Stimulated activated CD4-positive, alpha-beta T cell treated with anti-CD3 and anti-CD28 coated beads, Interleukin-2, amount 100 ng/mL, for 4 hours (primary cell): ENCODE results near the gene RPS16.
"Not testable (repeated sequence)": the region's sequence is repeated elsewhere in the genome, so short reads cannot be mapped to it uniquely, and the experiment has no call there.

Experiments used
- DNase-seq: peaks from one replicate; pipeline ENCODE4 v3.0.0-alpha.2; 2020; ENCODE audit warnings: low read depth

RPS16 gene

GRCh38 chr19:39435499-39436349 is at the start of gene RPS16:
TSS of gene RPS16 (minus strand) at chr19:39435949. CDS start at chr19:39435895, 54 bp downstream.
- peak; percentile 99 for DNase-seq

- DNase-seq = no peak
Measured at GRCh38 chr19:39483141-39483540, 47.4 kb upstream of the RPS16 start.

- no peak for DNase-seq
Measured at GRCh38 chr19:39481676-39482075, 45.9 kb upstream of the RPS16 start.

GRCh38 chr19:39481229-39481545 is 45.4 kb upstream of the RPS16 start:
- no peak for DNase-seq

- peak; percentile 97 for DNase-seq
Measured at GRCh38 chr19:39480337-39481228, 44.8 kb upstream of the RPS16 start, which contains the start of gene TIMM50. TSS of gene TIMM50 (plus strand) at chr19:39480838. CDS start at chr19:39480854, 16 bp downstream.

GRCh38 chr19:39479916-39480315 is 44.2 kb upstream of the RPS16 start:
- no peak for DNase-seq

- not testable (repeated sequence) for DNase-seq
Measured at GRCh38 chr19:39479319-39479801, 43.6 kb upstream of the RPS16 start.

DNA sequence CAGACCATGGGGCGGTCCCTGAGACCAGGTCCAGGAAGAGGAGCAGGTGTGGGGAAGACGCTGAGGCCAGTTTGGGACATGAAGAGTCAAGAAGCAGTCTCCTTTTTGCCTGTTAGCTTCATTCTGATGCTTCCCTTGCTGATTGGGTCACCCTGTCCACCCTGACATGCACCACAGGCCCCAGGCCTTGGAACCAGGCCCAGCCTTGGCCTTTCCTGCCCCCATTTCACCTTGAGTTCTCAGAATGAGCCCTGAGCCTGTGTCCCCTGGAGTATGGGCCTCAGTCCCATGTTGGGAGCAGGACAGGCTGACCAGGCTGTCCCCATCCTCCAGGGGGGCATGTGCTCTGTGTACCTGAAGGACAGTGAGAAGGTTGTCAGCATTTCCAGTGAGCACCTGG is 40.0 kb upstream of the RPS16 start:
- DNase-seq = no peak

DNA sequence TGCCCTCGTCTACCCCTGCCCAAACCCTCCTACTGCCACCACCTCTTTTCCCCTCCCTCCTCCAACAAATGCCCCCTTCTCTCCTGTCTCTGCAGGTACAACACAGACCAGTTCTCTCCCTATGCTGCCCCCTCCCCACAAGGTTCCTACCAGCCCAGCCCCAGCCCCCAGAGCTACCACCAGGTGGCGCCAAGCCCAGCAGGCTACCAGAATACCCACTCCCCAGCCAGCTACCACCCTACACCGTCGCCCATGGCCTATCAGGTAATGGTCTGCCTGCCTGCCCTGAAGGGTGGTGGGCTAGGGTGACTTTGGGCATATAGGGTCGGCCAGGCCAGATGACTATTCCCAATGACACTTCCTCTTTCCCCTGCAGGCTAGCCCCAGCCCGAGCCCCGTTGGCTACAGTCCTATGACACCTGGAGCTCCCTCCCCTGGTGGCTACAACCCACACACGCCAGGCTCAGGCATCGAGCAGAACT is 38.4 kb upstream of the RPS16 start:
- DNase-seq = peak; percentile 60

DNA sequence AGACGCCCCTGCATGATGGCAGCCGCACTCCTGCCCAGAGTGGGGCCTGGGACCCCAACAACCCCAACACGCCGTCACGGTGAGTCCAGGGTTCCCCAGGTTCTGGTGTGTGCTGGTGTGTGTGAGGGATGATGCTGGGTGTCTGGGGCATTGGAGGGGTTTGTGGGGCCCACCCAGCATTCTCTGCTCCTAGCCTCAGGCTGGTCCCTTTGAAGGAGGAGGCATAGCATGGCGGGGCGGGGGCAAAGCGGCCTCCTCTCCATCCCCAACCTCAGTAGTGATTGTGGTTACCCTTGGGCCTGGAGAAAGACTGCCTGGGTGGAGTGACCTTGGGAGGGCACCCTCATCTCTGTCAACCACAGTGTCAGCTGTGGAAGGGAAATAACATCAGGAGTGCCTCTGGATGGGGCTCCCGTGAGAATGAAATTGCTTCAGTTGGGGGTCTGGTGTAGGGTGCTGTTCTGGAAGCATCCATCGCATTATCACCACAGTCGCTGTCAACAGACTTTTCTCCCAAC is 37.8 kb upstream of the RPS16 start:
- DNase-seq = no peak

- DNase-seq = no peak
Measured at GRCh38 chr19:39472746-39473442, 37.1 kb upstream of the RPS16 start.

DNA sequence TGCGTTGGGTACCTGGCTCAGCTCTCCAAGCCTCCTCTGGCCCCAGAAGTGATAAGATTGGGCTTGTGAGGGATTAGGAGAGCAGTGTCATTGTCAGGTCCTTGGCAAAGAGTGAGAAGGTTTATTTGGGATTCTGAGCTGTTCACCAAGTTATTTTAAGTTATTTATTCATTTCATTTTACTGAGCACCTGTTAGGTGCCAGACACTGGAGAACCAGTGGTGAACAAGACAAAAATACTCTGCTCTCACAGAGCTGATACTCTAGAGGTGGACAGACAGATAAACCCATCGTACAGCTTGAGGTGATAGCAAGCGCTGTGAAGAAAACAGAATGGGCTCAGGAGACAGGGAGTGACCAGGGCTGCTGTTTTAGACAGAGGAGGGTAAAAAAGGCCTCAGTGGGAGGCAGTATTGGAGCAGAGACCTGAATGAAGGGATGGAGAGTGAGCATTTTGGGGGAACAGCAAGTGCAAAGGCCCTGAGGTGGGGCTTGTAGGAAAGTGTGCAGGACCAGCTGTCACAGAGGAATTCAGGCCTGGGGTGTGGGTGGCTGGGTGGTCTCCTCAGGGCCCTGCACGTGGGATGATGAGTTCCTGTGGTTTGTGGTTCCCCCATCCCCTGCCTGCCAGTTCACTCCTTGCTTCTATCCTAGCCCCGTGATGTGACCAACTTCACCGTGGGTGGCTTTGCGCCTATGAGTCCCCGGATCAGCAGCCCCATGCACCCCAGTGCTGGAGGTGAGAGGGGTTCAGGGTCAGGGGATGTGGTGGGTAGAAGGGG is 36.2 kb upstream of the RPS16 start:
- DNase-seq = no peak

DNA sequence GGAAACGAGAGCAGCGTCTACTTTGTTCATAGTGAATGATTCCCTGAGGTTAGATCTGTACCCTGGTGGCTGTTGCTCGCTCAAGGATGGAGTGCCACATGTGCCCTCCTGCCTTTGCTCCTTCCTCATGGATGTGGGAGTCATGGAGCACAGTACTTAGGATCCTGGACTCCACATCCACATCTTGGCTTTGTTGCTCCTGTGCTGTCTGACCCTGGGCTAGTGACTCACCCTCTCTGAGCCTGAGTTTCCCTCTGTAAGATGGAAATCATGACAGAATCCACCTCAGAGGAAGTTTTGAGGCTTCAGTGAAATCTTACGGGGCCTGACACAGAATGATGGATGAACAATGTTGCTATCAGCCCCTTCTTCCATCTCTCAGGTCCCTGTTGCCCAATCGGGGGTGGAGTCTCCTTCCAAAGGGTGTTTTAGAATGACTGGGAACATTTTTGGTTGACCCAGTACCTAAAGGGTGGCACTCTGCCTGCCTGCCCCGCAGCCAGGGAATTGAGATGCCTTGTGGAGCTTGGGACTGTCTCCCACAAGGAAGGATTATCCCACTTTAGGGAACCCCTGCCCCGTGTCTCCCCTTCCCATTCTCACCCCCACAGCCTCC is 35.1 kb upstream of the RPS16 start:
- no peak for DNase-seq

GRCh38 chr19:39469567-39469966 is 33.8 kb upstream of the RPS16 start:
- DNase-seq = no peak

GRCh38 chr19:39469036-39469435 is 33.3 kb upstream of the RPS16 start:
- DNase-seq = no peak

DNA sequence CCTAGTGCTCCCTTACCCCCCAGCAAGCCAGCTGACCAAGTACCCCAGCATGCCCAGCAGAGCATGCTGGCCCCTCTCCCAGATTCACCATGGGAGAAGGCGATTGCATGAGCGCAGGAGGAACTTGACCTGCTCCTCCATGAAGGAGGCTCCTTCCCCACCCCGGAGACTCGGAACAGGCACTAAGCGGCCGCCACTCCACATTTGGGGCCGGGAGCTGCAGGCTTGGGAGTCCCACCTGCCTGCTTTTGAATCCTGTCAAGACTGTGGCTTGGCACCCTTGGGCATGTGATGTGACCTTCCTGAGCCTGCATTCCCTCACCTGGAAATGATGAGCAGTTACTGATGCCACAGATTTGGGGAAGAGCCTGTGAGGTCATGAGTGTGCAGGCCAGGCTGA is 32.2 kb upstream of the RPS16 start:
- DNase-seq = no peak

DNA sequence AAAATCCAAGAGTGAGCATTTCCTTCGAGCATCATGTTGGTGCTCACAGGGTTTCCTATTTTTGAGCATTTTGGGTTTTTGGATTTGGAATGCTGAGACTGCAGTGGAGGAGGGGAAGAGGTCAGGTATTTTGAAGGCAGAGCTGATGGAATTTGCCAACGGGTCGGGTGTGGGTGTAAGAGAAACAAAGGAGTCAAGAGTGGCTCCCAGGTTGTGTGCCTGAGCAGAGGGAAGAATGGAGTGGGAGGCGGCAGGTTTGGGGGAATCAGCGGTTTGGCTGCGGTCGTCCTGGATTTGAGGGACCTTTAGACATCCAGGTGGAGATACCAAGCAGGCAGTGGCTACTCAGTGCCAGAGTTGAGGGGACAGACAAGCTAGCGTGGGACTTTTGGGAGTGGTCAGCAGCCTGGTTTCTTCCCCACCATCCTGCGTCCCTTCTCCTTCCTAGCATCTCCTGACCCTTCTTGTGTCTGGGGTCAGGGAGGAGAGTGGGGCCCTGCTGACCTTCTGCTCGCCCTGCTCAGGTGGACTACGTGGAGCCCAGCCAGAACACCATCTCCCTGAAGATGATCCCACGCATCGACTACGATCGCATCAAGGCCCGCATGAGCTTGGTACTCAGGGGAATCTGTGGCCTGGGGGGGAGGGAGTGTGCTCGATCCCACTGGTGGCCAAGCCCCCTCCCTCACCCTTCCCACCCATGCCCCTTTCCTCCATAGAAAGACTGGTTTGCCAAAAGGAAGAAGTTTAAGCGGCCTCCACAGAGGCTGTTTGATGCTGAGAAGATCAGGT is 30.4 kb upstream of the RPS16 start:
- DNase-seq = no peak

GRCh38 chr19:39463403-39463802 is 27.7 kb upstream of the RPS16 start:
- no peak for DNase-seq

GRCh38 chr19:39451257-39451656 is 15.5 kb upstream of the RPS16 start:
- not testable (repeated sequence) for DNase-seq
